ENCODE results near the gene SORBS1.

SORBS1 gene

DNA sequence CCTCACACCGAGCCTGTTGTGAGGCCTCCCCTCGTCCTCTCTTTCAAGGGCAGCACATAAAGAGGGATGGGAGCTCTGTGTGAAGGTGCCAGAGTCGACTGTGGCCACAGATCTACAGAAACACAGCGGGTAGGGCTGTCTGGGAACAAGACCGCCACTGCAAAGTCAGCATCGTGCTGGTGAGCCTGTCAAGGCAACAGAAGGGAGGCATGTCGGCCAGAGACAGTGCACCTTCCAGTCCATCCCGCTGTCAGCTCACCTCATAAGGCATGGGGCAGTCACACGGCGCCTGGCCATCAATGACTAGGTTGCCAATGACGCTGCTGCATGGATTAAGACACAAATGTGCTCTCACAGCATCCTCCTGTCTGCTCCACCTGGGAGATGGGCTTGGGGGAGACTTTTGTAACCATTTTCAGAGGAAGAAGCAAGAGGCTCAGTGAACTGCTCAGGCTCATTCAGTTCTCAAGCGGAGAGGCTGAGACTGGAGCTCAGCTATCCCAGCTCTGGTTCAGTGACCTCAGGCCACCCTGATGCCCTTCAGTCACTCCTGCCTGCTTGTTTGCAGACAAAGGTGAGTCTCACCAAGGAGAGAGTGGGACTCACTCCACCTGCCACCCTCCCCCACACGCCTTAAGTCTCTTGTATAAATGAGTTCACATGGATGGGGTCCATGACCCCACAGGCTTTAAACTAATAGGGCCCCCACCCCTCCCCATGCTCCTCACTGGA lies 125.5 kb downstream of the SORBS1 start:
- no peak for DNase-seq

DNA sequence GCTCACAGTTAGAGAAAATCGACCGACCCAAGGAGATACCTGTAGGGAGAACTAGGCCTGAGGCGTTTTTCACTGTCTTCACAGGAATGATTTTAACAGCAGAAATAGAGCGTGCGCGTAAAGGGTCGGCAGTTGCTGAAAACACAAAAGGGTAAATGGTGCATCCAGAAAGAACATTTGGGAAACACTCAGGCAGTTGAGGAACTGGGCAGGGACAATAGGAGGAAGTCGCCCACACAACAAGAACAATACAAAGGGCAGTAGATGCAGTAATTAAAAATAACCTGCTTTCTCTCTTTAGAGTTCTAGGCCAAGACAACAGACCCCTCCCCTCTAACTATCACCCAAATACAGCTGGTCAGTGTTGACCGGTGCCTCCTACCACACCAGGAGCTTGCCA lies 126.6 kb downstream of the SORBS1 start:
- DNase-seq = no peak

DNA sequence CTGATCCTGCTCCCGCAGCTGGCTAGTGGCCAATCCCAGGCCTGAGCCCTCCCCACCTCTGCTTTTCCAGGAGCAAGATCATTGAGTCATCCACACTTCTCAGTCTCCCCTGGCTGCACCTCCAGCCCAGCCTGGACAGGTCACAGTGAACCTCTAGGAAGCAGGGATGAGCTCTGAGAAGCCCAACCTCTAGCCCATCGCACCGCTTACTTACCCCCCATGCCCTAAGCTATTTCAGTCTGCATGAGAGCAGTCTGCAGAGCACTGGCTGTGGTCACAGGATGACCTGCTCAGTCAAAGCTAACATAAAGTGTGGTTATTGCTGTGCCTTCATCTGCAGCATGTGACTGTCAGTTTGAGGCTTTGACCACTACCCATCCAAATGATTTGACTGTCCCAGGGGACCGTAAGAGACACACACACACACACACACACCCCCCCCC lies 129.2 kb downstream of the SORBS1 start:
- no peak for DNase-seq

DNA sequence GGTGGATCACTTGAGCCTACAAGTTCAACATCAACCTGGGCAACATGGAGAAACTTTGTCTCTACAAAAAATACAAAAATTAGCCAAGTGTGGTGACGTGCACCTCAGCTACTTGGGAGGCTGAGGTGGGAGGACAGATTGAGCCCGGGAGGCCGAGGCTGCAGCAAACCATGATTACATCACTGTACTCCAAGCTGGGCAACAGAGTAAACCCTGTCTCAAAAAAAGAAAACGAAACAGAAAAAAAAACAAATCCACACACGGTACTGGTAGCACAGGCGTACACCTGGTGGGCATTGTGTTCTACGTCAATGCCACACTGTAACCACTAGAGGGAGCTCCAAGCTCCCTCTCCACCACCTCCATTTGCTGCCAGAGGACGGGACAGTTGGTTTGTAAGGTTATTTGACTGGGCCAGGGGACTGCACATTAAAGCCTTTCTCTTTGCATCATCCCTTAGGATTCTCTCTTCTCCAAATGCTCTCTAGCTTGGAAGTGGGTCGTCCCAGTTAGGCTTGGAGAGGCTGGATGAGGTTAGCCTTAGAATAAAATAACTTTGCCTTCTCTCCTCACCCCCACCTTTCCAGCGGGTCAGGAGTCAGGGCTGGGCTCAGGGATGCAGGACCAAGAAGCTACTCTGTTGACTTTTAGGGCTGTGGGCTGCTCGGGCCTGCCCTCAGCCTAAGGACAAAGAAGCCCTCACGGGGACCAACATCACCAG lies 130.8 kb downstream of the SORBS1 start:
- peak; percentile 58 for DNase-seq

DNA sequence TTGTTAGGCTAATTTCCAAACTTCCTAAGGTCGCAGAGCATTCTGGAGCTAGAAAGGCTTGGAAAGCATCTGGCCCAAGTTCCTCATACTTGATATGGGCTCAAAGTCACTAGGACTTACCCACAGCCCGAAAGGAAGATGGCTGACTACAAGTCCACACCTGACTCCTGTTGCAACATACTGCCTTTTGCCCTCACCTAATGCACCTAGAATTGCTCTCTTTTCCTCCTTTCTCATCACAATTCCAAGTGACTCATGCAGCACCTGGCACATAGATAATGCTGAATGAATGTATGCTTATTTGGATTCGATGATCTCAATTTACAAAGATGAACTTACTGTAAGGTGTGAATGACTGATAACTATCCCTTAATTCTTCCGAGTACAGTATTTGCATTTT lies 131.5 kb downstream of the SORBS1 start:
- no peak for DNase-seq

DNA sequence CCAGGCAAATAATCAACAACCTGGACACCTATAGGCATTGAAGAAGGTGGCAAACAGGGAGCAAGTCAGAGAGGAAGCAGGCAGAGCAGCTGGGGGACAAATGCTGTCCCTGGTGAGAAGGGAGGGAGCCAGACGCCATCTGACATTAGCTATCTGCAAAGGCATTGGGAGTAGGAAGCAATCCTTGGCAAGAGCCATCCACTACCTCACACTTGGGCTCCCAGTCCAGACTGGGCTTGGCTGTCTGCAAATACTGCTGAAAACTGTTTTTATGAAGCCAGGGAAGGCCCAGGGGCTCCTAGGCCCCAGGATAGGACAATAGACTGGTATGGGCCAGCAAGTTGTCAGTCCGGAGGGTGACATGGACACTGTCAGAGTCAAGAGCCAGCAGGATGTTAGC lies 132.5 kb downstream of the SORBS1 start:
- no peak for DNase-seq

DNA sequence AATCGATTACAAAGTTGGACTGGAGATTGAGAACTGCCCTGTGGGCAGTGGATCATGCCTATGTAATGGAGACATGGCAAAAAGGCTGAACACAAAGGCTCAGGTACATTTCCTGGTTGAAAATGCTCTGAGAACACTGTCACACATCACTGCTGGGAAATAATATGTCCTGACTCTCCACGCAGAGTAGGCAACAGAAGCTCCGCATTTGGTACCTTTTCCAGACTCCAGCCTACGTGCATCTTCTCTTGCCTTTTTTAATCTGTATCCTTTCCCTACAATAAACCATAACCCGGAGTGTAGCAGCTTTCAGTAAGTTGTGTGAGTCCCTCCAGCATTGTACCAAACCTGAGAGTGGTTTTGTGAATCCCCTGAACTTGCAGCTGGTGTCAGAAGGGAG lies 134.7 kb downstream of the SORBS1 start:
- DNase-seq = no peak

DNA sequence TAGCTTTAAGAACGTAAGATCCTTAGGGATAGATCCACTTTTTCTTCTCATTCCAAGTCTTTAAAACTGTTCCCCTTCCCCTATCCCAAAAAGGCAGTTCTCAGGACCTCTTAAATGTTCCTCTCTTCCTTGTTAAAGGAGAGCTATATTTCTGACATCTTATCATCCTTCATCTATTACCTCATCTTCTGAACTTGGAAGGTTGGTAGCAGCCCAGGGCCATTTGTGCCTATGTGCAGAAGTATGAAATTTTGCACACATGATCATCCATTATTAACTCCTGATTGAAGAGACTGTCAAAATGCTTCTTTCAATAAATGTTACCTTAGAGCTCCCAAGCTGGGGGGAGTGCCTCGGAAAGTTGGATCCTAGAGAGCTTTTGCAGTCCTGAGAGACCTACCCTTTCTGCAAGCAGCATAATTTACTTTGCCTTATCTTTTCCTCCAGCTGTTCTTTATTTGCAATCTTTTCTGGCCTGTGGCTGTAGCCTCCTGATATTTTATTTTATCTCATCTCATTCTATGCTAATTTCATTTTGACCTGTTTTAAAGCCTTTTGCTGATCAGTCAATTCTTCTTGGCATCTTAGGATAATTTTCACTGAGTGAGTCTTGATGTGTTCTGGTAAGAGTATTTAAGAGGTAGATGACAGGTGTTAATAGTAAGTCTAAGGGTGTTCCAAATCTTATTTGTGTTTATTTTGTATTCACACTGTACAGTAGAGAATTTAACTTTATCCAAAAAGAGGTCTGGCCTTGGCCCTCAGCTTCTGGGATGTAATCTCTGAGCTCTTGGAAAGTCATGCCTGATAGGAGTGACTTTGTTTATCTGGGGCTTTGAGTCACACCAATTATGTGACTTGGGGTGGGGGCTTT lies 135.3 kb downstream of the SORBS1 start:
- DNase-seq = no peak

DNA sequence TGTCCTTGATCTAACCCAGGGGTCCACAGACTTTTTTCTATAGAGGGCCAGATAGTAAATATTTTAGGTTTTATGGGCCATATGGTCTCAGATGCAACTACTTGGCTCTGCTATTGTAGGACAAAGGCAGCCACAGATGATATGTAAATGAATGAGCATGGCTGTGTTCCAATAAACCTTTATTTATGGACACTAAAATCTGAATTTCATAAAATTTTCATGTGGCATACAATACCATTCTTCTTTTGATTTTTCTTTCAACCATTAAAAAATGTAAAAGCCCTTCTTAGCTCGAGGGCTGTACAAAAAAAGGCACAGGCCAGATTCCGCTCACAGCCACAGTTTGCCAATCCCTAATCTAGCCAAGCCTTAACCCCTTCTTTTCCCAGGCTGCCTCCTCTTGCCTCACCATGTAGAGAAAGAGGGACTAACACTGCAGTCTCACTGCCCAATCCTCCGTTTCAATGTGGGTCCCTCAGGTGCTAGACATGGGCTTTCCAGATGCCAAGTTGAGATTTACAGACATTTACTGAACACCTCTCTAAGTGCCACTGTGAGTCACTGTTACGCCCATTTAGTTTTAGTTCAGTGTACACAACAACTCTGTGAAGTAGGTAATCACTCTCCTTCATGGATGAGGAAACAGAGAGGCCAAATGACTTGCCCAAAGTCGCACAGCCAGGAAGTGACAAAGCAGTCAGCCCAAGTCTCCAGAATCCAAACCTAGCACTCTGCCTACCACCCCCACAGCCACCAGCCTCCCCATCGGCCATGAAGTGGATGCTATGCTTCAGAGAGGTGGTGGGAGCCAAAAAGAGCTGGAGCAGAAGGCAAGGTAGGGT lies 137.8 kb downstream of the SORBS1 start:
- no peak for DNase-seq

DNA sequence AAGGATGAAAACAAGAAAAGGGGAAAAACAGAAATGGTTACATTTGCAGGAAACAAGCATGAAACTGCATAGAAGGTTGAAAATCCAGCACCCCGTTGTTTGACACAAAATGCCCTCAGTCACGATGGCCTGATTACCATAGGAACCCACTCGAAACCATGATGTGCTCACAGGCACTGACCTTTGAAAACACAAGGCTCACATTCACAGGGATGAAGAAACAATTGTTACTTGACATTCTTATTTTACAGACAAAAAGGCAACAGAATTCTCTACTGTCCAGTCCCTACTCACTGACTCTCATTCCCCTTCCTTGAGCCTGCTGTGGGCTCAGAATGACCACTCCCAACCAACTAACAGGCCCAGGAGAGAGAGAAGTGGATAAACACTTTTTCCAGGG lies 138.9 kb downstream of the SORBS1 start:
- no peak for DNase-seq

DNA sequence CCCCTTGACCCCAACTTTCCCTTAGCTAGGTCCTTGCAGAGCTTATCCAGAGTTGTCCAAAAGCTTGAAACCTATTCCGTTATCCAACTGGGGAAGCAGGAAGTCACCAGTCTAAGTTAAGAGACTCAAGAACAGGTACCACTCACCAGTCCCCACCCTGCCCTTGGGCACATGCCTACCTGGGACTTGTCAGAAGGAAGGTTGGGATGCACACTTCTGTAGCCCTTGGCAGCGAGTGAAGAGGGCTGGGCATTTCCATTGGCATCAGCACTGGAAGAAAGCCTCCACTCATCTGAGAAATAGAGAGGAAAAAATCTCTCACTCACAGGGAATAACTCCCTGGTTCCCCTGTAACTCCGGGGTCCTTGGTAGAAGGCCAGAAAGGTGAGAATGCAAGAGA lies 139.4 kb downstream of the SORBS1 start:
- no peak for DNase-seq

DNA sequence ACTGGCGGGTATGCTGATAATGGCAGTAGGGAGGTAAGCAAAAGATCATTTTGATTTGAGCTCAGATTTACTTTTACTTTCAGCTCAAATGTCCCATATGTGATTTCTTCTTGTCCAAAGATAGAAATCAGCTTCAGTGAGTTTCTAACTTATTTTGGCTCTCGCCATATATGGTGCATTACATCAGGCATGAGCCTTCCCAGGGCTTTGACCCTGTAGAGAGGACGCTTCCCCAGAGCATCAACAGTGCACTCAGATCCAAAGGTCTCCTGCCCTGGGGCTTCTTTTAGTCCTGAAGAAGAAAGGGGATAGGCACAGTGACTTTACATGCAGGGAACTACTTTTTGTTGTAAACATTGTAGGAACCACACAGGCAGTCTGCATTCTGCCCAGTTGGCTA lies 141.8 kb downstream of the SORBS1 start:
- no peak for DNase-seq

DNA sequence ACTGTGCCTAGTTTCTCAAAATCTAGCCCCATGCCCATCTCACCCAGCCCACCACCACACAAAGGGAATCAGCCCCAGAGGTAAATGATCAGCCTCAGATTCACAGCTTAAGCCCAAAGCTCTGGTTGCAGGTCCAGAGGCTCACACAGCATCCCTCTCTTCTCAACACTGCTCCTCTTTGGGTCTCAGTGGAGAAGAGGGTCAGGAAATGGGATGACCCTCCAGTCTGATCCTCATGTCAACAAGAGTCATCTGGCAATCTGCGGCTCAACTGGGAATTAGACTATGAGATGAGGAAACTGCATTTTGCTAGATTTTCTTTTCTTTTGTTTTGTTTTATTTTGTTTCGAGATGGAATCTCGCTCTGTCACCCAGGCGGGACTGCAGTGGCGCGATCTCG lies 144.2 kb downstream of the SORBS1 start:
- no peak for DNase-seq

DNA sequence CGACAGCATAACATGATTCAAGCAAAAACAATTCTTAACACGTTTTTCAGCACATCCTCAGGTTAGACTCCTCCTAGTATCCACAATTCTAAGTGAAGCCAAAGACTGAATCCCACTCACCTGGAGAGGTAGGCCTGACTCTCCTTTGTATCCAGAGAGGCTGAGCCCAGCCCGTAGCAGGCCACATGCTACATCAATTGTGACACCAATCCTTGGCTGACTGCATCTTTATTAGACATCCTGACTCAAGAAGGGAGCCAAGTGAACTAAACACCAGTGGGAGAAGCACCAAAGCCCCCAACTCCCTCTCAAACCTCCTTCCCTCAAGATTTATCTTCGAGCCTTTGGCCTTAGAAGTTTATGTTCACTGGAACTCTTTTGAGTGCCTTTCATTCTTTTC lies 144.9 kb downstream of the SORBS1 start:
- no peak for DNase-seq

DNA sequence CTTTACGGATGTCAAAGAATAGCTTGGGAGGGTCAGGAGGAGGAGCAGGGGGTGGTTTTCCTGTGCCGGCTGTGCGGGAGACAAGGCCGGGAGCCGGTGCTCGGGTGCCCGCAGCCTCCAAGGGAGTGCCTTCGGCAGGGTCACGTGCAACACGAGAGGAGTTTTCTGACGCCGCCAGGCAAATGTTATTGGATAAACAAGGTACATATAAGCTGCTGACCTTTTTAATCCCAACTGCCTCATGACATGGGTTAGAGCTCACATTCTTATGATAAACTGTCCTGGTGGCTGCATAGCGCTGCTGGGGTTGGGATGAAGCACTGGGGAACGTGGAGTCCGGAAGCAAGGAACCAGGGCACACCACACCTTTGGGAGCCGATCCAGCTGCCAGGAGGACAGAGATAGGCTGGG lies 145.5 kb downstream of the SORBS1 start:
- DNase-seq = no peak

DNA sequence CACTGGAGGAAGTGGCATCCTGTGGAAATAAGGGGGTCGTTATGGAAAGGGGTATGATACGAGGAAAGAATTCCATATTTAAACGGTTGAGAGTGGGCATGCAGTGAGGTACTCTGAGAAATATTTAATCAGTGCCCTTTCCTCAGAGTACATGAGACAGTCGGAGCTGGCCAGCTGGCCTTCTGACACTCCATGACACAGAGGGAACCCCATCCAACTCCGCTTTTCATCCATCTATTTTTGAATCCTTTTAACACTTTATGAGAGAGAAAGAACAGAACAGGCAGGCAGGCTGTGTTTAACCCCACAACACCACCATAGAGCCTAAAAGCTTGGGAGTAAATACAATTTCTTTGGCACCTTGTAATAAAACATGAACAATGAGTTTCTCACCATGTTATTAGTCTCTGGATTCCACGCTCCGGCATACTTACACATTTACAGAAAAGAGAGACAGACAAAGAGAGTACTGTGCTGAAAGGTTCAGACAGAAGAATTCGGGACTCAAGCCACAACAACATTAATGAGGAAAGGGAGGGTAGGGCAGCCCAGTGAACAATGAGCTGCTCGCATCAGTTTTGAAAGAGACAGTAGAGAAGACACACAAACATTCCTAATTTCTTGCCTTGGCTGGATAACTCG lies 146.2 kb downstream of the SORBS1 start:
- DNase-seq = no peak

DNA sequence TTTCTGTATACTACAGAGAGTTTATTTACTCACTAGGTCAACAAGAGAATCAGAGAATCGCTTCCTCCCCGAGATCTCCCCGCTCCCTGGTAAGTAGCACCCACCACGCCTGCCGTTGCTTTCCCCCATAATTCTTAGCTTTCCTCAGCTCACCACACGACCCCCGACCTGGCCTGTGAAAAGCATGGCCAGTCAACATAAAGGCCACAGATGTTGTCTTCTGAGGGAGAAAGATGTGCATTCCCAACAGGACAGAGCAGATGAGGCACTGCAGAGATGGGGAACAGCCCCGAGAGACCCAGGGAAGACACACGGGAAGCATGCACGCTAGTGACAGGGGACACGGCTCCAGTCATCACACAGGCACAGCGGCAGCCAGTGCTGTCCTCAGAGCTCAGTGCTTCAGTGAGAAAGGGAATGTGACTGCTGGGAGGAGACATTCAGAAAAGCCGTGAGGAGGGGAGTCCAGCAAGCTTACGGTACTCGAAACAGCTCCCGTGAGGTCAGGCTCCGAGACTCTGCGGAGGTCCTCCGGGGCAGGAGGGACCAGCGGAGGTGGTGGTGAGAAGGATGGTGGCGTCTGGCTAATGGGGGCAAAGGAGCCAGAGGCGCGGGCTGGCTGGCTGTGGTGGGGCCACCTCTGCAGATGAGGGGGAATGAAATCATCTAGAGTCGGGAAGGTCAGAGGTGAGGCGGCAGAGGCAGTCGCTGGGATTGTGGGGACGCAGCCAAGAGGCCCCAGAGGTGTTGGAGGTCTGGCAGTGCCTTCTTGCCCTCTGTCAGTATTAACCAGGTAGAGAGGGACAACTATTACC lies 146.9 kb downstream of the SORBS1 start:
- no peak for DNase-seq

DNA sequence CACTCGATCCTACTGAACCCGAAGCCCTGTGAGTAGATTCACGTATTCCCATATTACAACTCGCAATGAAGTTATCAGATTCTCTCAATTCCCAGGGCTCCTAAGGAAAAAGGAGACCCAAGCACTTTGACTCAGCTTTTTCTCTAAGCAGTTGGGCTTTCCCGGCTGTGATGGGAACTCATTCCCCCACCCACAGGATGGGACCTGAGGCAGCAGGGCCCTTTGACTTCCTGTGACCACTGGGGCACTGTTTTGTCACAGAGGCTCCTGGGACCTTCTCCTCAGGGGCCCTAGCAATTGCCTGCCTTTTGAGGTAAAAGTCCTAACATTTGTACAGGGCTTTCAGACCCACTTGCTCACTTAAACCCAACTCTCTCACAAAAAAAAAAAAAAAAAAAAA lies 147.6 kb downstream of the SORBS1 start:
- DNase-seq = no peak

DNA sequence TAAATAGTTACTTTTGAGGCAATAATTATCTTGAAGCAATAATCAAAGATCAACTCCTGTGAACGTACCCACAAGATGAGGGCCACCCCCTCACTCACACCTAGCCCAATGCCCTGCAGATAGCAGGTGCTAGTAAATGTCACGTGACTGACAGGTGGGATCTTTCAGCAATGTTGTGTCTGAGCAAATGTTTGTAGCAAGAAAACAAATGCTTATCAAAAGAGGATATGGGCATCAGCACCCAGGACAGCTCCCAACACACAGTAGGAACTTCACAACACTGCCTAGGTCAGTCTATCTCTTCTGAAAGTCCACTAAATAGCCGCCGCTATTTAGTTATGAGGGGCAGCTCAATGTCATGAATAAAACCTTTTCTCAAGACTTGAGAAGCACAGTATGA lies 149.5 kb downstream of the SORBS1 start:
- DNase-seq = no peak

DNA sequence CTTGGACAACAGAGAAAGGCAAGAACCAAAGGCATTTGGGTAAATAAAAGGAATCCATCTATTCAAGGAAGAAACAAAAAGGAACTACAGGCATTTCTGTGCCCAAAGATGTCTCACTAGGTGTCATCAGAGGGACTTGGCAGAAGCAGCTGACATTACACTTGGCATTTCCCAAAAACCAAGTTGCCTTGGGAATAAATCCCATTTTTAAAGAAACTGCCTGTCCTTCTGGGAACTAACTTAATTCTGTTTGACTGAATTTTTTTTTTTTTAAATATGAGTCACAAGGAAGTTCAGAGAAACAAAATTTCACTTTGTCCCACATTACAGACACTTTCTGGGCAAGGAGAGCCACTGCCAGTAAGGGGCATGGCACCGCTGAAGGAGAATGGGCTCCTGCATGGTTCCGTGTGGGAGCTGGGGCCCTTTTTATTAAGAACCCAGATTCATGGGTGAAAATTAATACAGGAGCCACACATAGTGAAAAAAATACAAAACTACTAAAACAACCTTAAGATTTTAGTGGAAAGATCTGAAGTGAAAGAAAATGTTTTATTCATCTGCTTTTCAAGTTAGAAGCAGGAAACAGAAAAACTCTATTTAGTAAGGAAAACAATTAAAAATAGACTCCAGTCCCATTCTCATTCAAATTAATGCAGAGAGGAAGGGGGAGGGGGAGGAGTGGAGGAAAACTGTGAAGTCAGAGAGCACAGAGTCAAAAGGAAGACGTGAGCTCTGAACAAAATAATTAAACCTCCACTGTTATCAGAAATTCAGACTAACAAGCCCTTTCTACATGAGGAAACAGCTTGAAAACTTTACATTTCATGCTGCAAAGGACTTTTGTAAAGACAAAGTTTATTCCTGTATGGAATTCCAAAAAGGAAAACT lies 151.9 kb downstream of the SORBS1 start:
- no peak for DNase-seq

Data from fibroblast of skin of back (primary cell).